ENCODE measurements around the gene HSPB7.

The HSPB7 gene

GRCh38 chr1:15973772-15974171, 44.1 kb downstream of the HSPB7 start:
- TF ChIP-seq TAF1 (IDR thresholded peaks at IDR 0.05; ENCODE audit: borderline replicate concordance, insufficient read depth, low read length): no peak
- TF ChIP-seq SIN3A (IDR thresholded peaks at IDR 0.05; ENCODE audit: borderline replicate concordance, insufficient read depth, low read length): no peak
- TF ChIP-seq FOXP2 (optimal IDR thresholded peaks at IDR 0.05; ENCODE audit: borderline replicate concordance, extremely low read depth, extremely low read length, insufficient read depth): no peak
- no peak for TF ChIP-seq REST (IDR thresholded peaks at IDR 0.05; ENCODE audit: insufficient read depth in 1 of 2, low read depth in 2 of 2, low read length in 2 of 2)
- no peak for TF ChIP-seq POLR2AphosphoS5 (IDR thresholded peaks at IDR 0.05; ENCODE audit: low read depth, low read length)

- TF ChIP-seq SIN3A (IDR thresholded peaks at IDR 0.05; ENCODE audit: borderline replicate concordance, insufficient read depth, low read length): no peak
- no peak for TF ChIP-seq FOXP2 (optimal IDR thresholded peaks at IDR 0.05; ENCODE audit: borderline replicate concordance, extremely low read depth, extremely low read length, insufficient read depth)
These were observed 45.4 kb downstream of the HSPB7 start for GRCh38 chr1:15972409-15972808.

- no peak for TF ChIP-seq POLR2AphosphoS5 (IDR thresholded peaks at IDR 0.05; ENCODE audit: low read depth, low read length)
These were observed 46.9 kb downstream of the HSPB7 start for GRCh38 chr1:15970911-15971310.

GRCh38 chr1:15969321-15969880, 48.4 kb downstream of the HSPB7 start:
- TF ChIP-seq SIN3A (IDR thresholded peaks at IDR 0.05; ENCODE audit: borderline replicate concordance, insufficient read depth, low read length) (no peak), POLR2AphosphoS5 (IDR thresholded peaks at IDR 0.05; ENCODE audit: low read depth, low read length) (no peak), FOXP2 (optimal IDR thresholded peaks at IDR 0.05; ENCODE audit: borderline replicate concordance, extremely low read depth, extremely low read length, insufficient read depth) (no peak), TAF1 (IDR thresholded peaks at IDR 0.05; ENCODE audit: borderline replicate concordance, insufficient read depth, low read length) (no peak), REST (IDR thresholded peaks at IDR 0.05; ENCODE audit: insufficient read depth in 1 of 2, low read depth in 2 of 2, low read length in 2 of 2) (no peak)

GRCh38 chr1:15968172-15968571, 49.7 kb downstream of the HSPB7 start:
- no peak for TF ChIP-seq REST (IDR thresholded peaks at IDR 0.05; ENCODE audit: insufficient read depth in 1 of 2, low read depth in 2 of 2, low read length in 2 of 2)
- TF ChIP-seq POLR2AphosphoS5 (IDR thresholded peaks at IDR 0.05; ENCODE audit: low read depth, low read length): no peak
- TF ChIP-seq FOXP2 (optimal IDR thresholded peaks at IDR 0.05; ENCODE audit: borderline replicate concordance, extremely low read depth, extremely low read length, insufficient read depth): no peak
- no peak for TF ChIP-seq SIN3A (IDR thresholded peaks at IDR 0.05; ENCODE audit: borderline replicate concordance, insufficient read depth, low read length)
- no peak for TF ChIP-seq TAF1 (IDR thresholded peaks at IDR 0.05; ENCODE audit: borderline replicate concordance, insufficient read depth, low read length)

GRCh38 chr1:15966956-15967344, 50.9 kb downstream of the HSPB7 start:
- TF ChIP-seq REST (IDR thresholded peaks at IDR 0.05; ENCODE audit: insufficient read depth in 1 of 2, low read depth in 2 of 2, low read length in 2 of 2) (no peak), FOXP2 (optimal IDR thresholded peaks at IDR 0.05; ENCODE audit: borderline replicate concordance, extremely low read depth, extremely low read length, insufficient read depth) (no peak), POLR2AphosphoS5 (IDR thresholded peaks at IDR 0.05; ENCODE audit: low read depth, low read length) (no peak), SIN3A (IDR thresholded peaks at IDR 0.05; ENCODE audit: borderline replicate concordance, insufficient read depth, low read length) (no peak), TAF1 (IDR thresholded peaks at IDR 0.05; ENCODE audit: borderline replicate concordance, insufficient read depth, low read length) (no peak)

All from PFSK-1 (cell line).